Retinal pigment epithelial cell (primary cell): ENCODE data around the gene SPX.

Experiments
- DNase-seq: peaks from one replicate; pipeline ENCODE4 v3.0.0-alpha.2; 2010; ENCODE audit warnings: low read depth
- H3K4me3 ChIP-seq: 2 replicates; pipeline ENCODE4 v1.5.1; 2011; ENCODE audit warnings: mild to moderate bottlenecking, low read length, control low read depth, moderate library complexity
- CTCF ChIP-seq: conservative IDR thresholded peaks from 2 replicates; pipeline ENCODE4 v1.5.1; 2011; ENCODE audit warnings: low read depth, low read length, control low read depth, inconsistent platforms

The SPX gene

GRCh38 chr12:21576431-21576830 is 50.3 kb downstream of the SPX start:
- H3K4me3 ChIP-seq: no peak overlapping the region
- no peak for DNase-seq
- no peak for TF ChIP-seq CTCF

- no peak overlapping the region for H3K4me3 ChIP-seq
- no peak for DNase-seq
- TF ChIP-seq CTCF: no peak
These were observed 51.4 kb downstream of the SPX start for GRCh38 chr12:21577516-21577915.

GRCh38 chr12:21580748-21581516 is 54.8 kb downstream of the SPX start:
- TF ChIP-seq CTCF: no peak
- no peak overlapping the region for H3K4me3 ChIP-seq
- DNase-seq: no peak
